DOHH2 (cell line): ENCODE measurements around the gene MTA2.

Experiments
- CTCF ChIP-seq: fragments of 200-600 bp; sonication (generic); IDR thresholded peaks from one replicate; pipeline ENCODE4 v1.5.1; 2014; ENCODE audit warnings: antibody characterized with exemption, mild to moderate bottlenecking, low read depth, low read length; ENCODE audit not compliant: poor library complexity, severe bottlenecking
- EZH2phosphoT487 ChIP-seq: fragments of 200-600 bp; sonication (generic); IDR thresholded peaks from 2 replicates; pipeline ENCODE4 v1.6.1; 2017; ENCODE audit warnings: borderline replicate concordance, mild to moderate bottlenecking, antibody characterized with exemption, low read length, moderate library complexity, mixed read lengths

- no peak for TF ChIP-seq CTCF
- no peak for TF ChIP-seq EZH2phosphoT487
Observed at GRCh38 chr11:62648185-62648966, 46.7 kb upstream of the MTA2 start.
